H1 (cell line): ENCODE measurements around the gene RANBP2. TPM values are rescaled to one million over a fixed set of nuclear protein-coding genes. Genes with fewer than 3 reads are reported as not detected.

Source experiments
- CTCF ChIA-PET: fragments of 300-600 bp; sonication (Branson Sonifier 250); formaldehyde crosslinking; loops from one replicate; lab custom pipeline; 2021; ENCODE audit not compliant: partially characterized antibody; lab: Charles Lee
- POLR2A ChIA-PET: fragments of 300-600 bp; sonication (Branson Sonifier 250); formaldehyde crosslinking; loops from one replicate; lab custom pipeline; 2021; ENCODE audit warnings: inconsistent platforms; ENCODE audit not compliant: partially characterized antibody; lab: Charles Lee
- DNase-seq, 2 experiments: peaks; one replicate each; pipeline versions ENCODE4 v3.0.0 to v3.0.0-alpha.2; 2010 to 2022; ENCODE audit warnings: low spot score in 2 of 2, low read depth in 1 of 2, mixed read lengths in 1 of 2
- FAIRE-seq: peaks from 2 replicates; lab custom pipeline; 2011; peaks lifted over from hg19 to GRCh38; lab: Jason Lieb, UNC
- H2AFZ ChIP-seq: 2 replicates; pipeline ENCODE4 v1.8.1; 2012; ENCODE audit warnings: low read length, inconsistent platforms
- H2AK5ac ChIP-seq: 2 replicates; pipeline ENCODE4 v1.6.1; 2013; ENCODE audit warnings: low read depth, low read length
- H2BK120ac ChIP-seq: replicated peaks from 2 replicates; pipeline ENCODE3; 2013; ENCODE audit warnings: low read depth, low read length, inconsistent platforms
- H2BK12ac ChIP-seq: 2 replicates; pipeline ENCODE4 v1.6.1; 2013; ENCODE audit warnings: low read depth, low read length
- H2BK15ac ChIP-seq: 2 replicates; pipeline ENCODE4 v1.6.1; 2013; ENCODE audit warnings: low read length
- H2BK20ac ChIP-seq: 2 replicates; pipeline ENCODE4 v1.6.1; 2013; ENCODE audit warnings: low read length
- H2BK5ac ChIP-seq: 2 replicates; pipeline ENCODE4 v1.6.1; 2013; ENCODE audit warnings: low read depth, low read length
- H3K14ac ChIP-seq: 2 replicates; pipeline ENCODE4 v1.6.1; 2013; ENCODE audit warnings: inconsistent platforms; ENCODE audit not compliant: insufficient read length
- H3K18ac ChIP-seq: 2 replicates; pipeline ENCODE4 v1.6.1; 2013; ENCODE audit warnings: low read length; ENCODE audit errors: extremely low read depth
- H3K23ac ChIP-seq: 2 replicates; pipeline ENCODE4 v1.6.1; 2013; ENCODE audit warnings: inconsistent platforms; ENCODE audit not compliant: insufficient read length
- H3K23me2 ChIP-seq: 2 replicates; pipeline ENCODE4 v1.6.1; 2013; ENCODE audit warnings: low read depth, low read length
- H3K27ac ChIP-seq: 2 replicates; pipeline ENCODE4 v1.6.1; 2011; ENCODE audit warnings: low read depth, low read length, inconsistent platforms
- H3K27me3 ChIP-seq, 4 experiments: replicated peaks in 1 of 4; 1 replicate in 1 of 4; 2 replicates in 3 of 4; pipeline versions ENCODE4 v1.6.1 to v1.8.1; 2011 to 2013; ENCODE audit warnings: low read length in 3 of 4, mild to moderate bottlenecking in 3 of 4, inconsistent platforms in 2 of 4, mixed read lengths in 2 of 4, moderate library complexity in 1 of 4; ENCODE audit not compliant: control insufficient read depth in 3 of 4, insufficient read depth in 3 of 4; ENCODE audit errors: extremely low read depth in 1 of 4
- H3K36me3 ChIP-seq, 4 experiments: 2 replicates each; pipeline versions ENCODE4 v1.6.1 to v1.8.1; 2011 to 2013; ENCODE audit warnings: mild to moderate bottlenecking in 4 of 4, low read length in 3 of 4, moderate library complexity in 2 of 4, control low read depth in 1 of 4, inconsistent platforms in 1 of 4; ENCODE audit not compliant: insufficient read depth in 4 of 4, control insufficient read depth in 2 of 4
- H3K4ac ChIP-seq: replicated peaks from 2 replicates; pipeline ENCODE3; 2013; ENCODE audit warnings: low read length, low read depth, mixed read lengths, inconsistent platforms; ENCODE audit not compliant: insufficient read length
- H3K4me1 ChIP-seq, 4 experiments: replicated peaks in 1 of 4; 1 replicate in 1 of 4; 2 replicates in 3 of 4; pipeline versions ENCODE4 v1.6.1 to v1.8.1; 2011 to 2013; ENCODE audit warnings: low read length in 3 of 4, inconsistent platforms in 2 of 4, mixed read lengths in 1 of 4; ENCODE audit not compliant: insufficient read depth in 4 of 4, control insufficient read depth in 3 of 4
- H3K4me2 ChIP-seq, 2 experiments: 2 replicates each; pipeline versions ENCODE4 v1.6.1 to v1.8.1; 2011 to 2013; ENCODE audit warnings: low read depth in 2 of 2, low read length in 2 of 2, control low read depth in 1 of 2, inconsistent platforms in 1 of 2, mild to moderate bottlenecking in 1 of 2; ENCODE audit not compliant: insufficient read depth in 1 of 2
- H3K4me3 ChIP-seq, 4 experiments: fragments of 200-600, 300-600 bp in 1 of 4; sonication (generic), shearing (Covaris generic), sonication (Bioruptor Twin) in 1 of 4; 2 replicates each; pipeline versions ENCODE4 v1.5.1 to v1.8.1; 2011 to 2016; ENCODE audit warnings: low read length in 4 of 4, low read depth in 3 of 4, control low read depth in 2 of 4, inconsistent platforms in 2 of 4, mild to moderate bottlenecking in 2 of 4, mixed read lengths in 1 of 4, moderate library complexity in 1 of 4; ENCODE audit not compliant: insufficient read depth in 2 of 4; ENCODE audit errors: extremely low read depth in 1 of 4
- H3K56ac ChIP-seq: replicated peaks from 2 replicates; pipeline ENCODE3; 2013; ENCODE audit warnings: low read depth, mild to moderate bottlenecking, mixed read lengths, low read length, inconsistent platforms; ENCODE audit not compliant: insufficient read length
- H3K79me1 ChIP-seq: 2 replicates; pipeline ENCODE4 v1.6.1; 2013; ENCODE audit warnings: low read depth, low read length, control low read depth
- H3K79me2 ChIP-seq, 2 experiments: 2 replicates each; pipeline versions ENCODE4 v1.6.1 to v1.8.1; 2012 to 2013; ENCODE audit warnings: low read length in 2 of 2, mild to moderate bottlenecking in 2 of 2, inconsistent platforms in 1 of 2; ENCODE audit not compliant: insufficient read depth in 2 of 2, control insufficient read depth in 1 of 2
- H3K9ac ChIP-seq, 4 experiments: replicated peaks in 1 of 4; 1 replicate in 1 of 4; 2 replicates in 3 of 4; pipeline versions ENCODE4 v1.6.1 to v1.8.1; 2011 to 2013; ENCODE audit warnings: low read depth in 3 of 4, low read length in 3 of 4, control low read depth in 2 of 4, mild to moderate bottlenecking in 2 of 4, moderate library complexity in 2 of 4, inconsistent platforms in 1 of 4; ENCODE audit errors: extremely low read depth in 1 of 4
- H3K9me3 ChIP-seq, 2 experiments: 2 replicates each; pipeline versions ENCODE4 v1.6.1 to v1.8.1; 2012 to 2013; ENCODE audit warnings: mild to moderate bottlenecking in 2 of 2, moderate library complexity in 2 of 2, control low read depth in 1 of 2, inconsistent platforms in 1 of 2, low read depth in 1 of 2, low read length in 1 of 2, mixed read lengths in 1 of 2; ENCODE audit not compliant: insufficient read depth in 2 of 2
- H4K20me1 ChIP-seq, 2 experiments: replicated peaks in 1 of 2; 2 replicates each; pipeline versions ENCODE3 to v1.8.1; 2011 to 2013; ENCODE audit warnings: inconsistent platforms in 2 of 2, low read length in 2 of 2, mild to moderate bottlenecking in 1 of 2; ENCODE audit not compliant: insufficient read depth in 2 of 2, control insufficient read depth in 1 of 2
- H4K5ac ChIP-seq: 2 replicates; pipeline ENCODE4 v1.6.1; 2013; ENCODE audit warnings: low read length, low read depth, mixed read lengths, inconsistent platforms; ENCODE audit not compliant: insufficient read length
- H4K8ac ChIP-seq: 2 replicates; pipeline ENCODE4 v1.8.0; 2013; ENCODE audit warnings: mild to moderate bottlenecking, moderate library complexity, low read length, inconsistent platforms; ENCODE audit not compliant: insufficient read depth; ENCODE audit errors: extremely low read depth
- H4K91ac ChIP-seq: replicated peaks from 2 replicates; pipeline ENCODE3; 2013; ENCODE audit warnings: low read length, mixed read lengths, inconsistent platforms; ENCODE audit not compliant: insufficient read length
- CBX8 ChIP-seq: fragments of 300-800, 300-1000 bp; sonication (generic); IDR thresholded peaks from 2 replicates; pipeline ENCODE4 v1.7.1; 2016; ENCODE audit warnings: low read depth, low read length, borderline replicate concordance
- FOSL1 ChIP-seq: IDR thresholded peaks from 2 replicates; pipeline ENCODE4 v1.6.1; 2011; ENCODE audit warnings: mild to moderate bottlenecking, low read depth, low read length, moderate library complexity; ENCODE audit not compliant: insufficient read depth
- HDAC2 ChIP-seq, 2 experiments: fragments of 300-600 bp in 1 of 2; sonication (generic) in 1 of 2; IDR thresholded peaks; 2 replicates each; pipeline ENCODE4 v1.6.1; 2011 to 2012; ENCODE audit warnings: low read depth in 2 of 2, low read length in 2 of 2, mild to moderate bottlenecking in 2 of 2, moderate library complexity in 2 of 2, borderline replicate concordance in 1 of 2, inconsistent platforms in 1 of 2
- PHF8 ChIP-seq: fragments of 200-600 bp; sonication (generic); conservative IDR thresholded peaks from 2 replicates; pipeline ENCODE4 v1.7.1; 2012; ENCODE audit warnings: low read depth, mild to moderate bottlenecking, inconsistent platforms, low read length, moderate library complexity
- POU5F1 ChIP-seq: IDR thresholded peaks from 2 replicates; pipeline ENCODE4 v1.6.1; 2011; ENCODE audit warnings: low read depth, mild to moderate bottlenecking, low read length, moderate library complexity
- RAD21 ChIP-seq, 2 experiments: IDR thresholded peaks in 1 of 2; conservative IDR thresholded peaks in 1 of 2; 2 replicates each; pipeline ENCODE4 v1.6.1; 2011; ENCODE audit warnings: low read depth in 2 of 2, low read length in 2 of 2, improper control_type of control experiment in 1 of 2, inconsistent platforms in 1 of 2, mild to moderate bottlenecking in 1 of 2, moderate library complexity in 1 of 2
- RXRA ChIP-seq: IDR thresholded peaks from 2 replicates; pipeline ENCODE4 v1.6.1; 2011; ENCODE audit warnings: low read depth, mild to moderate bottlenecking, low read length, moderate library complexity; ENCODE audit not compliant: insufficient read depth
- SIN3A ChIP-seq, 2 experiments: IDR thresholded peaks in 1 of 2; conservative IDR thresholded peaks in 1 of 2; 2 replicates each; pipeline ENCODE4 v1.6.1; 2011 to 2012; ENCODE audit warnings: low read length in 2 of 2, improper control_type of control experiment in 1 of 2, low read depth in 1 of 2, mild to moderate bottlenecking in 1 of 2
- SIX5 ChIP-seq: IDR thresholded peaks from 2 replicates; pipeline ENCODE4 v1.6.1; 2011; ENCODE audit warnings: mild to moderate bottlenecking, low read depth, low read length
- SUZ12 ChIP-seq: fragments of 200-600 bp; sonication (generic); IDR thresholded peaks from 2 replicates; pipeline ENCODE4 v1.6.1; 2012; ENCODE audit warnings: mild to moderate bottlenecking, inconsistent platforms, low read length, moderate library complexity, mixed read lengths
- ZNF274 ChIP-seq: IDR thresholded peaks from 2 replicates; pipeline ENCODE4 v1.7.0; 2012; ENCODE audit warnings: low read length, borderline replicate concordance; ENCODE audit errors: extremely low read depth
- WGBS, 2 experiments: shearing (Covaris generic) in 1 of 2; methylation state at CpG; one replicate each; pipeline versions ENCODE4 v1.1.6 to v1.1.7; 2013 to 2015; ENCODE audit warnings: low lambda C conversion rate in 2 of 2, mixed read lengths in 2 of 2, inconsistent platforms in 1 of 2, low coverage in 1 of 2, missing lambda C conversion rate in 1 of 2; ENCODE audit not compliant: insufficient replicate concordance in 2 of 2, insufficient coverage in 1 of 2, insufficient read length in 1 of 2; ENCODE audit errors: extremely low coverage in 1 of 2, missing lambda C conversion rate in 1 of 2; 5-methylcytosine and 5-hydroxymethylcytosine counted together
- polyA plus RNA-seq, 7 experiments: library from polyadenylated mRNA; depleted of rRNA in 3 of 7; stranded (reverse) in 5 of 7; unstranded in 2 of 7; fragments of >200 nt in 5 of 7; fragments of 200-250 nt in 2 of 7; gene quantifications; 1 replicate in 5 of 7; 2 replicates in 1 of 7; 4 replicates in 1 of 7; pipeline versions ENCODE4 v1.2.1 to v1.2.3, GENCODE V29; 2011 to 2013; ENCODE audit warnings: missing spikeins in 2 of 7, mixed read lengths in 2 of 7
- total RNA-seq: library from RNA; stranded (reverse); fragmentation: NEBNext Ultra II Directional; extraction: Animal tissue kit (Norgen Biotek cat#: 25700); gene quantifications from 2 replicates; pipeline ENCODE4 v1.2.1, GENCODE V29; 2021
- TF ChIP-seq, protein P1 (sequence below): IDR thresholded peaks from 2 replicates; pipeline ENCODE4 v1.6.1; 2011; ENCODE audit warnings: low read depth, mild to moderate bottlenecking, low read length; ENCODE audit not compliant: insufficient read depth

The RANBP2 gene
- total and polyA plus RNA-seq, 2 of the 8 experiments (the other 6 are each of a cell fraction or from before 2014, with no cell fraction given) = 8.2 to 95.9 TPM

DNA sequence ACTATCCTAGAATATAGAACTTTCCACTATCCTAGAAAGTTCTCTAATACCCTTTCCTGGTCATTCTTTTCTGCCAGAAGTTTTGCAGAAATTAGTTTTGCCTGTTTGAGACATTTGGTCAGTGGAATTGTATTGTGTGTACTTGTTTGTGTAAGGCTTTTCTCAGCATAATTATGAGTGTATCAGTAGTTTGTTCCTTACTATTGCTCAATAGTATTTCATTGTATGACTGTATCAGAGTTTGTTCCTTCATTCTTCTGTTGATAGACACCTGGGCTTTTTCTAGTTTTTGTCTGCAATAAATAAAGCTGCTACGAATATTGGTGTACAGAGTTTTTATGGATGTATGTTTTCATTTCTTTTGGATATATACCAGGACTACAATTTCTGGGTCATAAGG lies 94.5 kb downstream of the RANBP2 start:
- peaks cover 0 to 55% (median 32%) of the 10 kb centered on the region in 4 experiments; a peak in 6 of 8 replicates for H3K36me3 ChIP-seq
- no peak for TF ChIP-seq SIX5
- TF ChIP-seq FOSL1 = no peak
- TF ChIP-seq POU5F1 = no peak
- no peak for TF ChIP-seq RXRA
- no peak for TF ChIP-seq ZNF274
- TF ChIP-seq, protein P1, sequence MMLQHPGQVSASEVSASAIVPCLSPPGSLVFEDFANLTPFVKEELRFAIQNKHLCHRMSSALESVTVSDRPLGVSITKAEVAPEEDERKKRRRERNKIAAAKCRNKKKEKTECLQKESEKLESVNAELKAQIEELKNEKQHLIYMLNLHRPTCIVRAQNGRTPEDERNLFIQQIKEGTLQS = no peak
- TF ChIP-seq SUZ12 = no peak
- TF ChIP-seq RAD21 (IDR thresholded peaks at IDR 0.05 in 1 of 2, conservative IDR thresholded peaks at IDR 0.05 in 1 of 2; ENCODE audit: low read depth in 2 of 2, low read length in 2 of 2) = no peak
- no peak for TF ChIP-seq PHF8
- TF ChIP-seq HDAC2 (IDR thresholded peaks at IDR 0.05; ENCODE audit: borderline replicate concordance in 1 of 2, low read depth in 2 of 2, low read length in 2 of 2) = no peak
- no peak for TF ChIP-seq SIN3A (conservative IDR thresholded peaks at IDR 0.05 in 1 of 2, IDR thresholded peaks at IDR 0.05 in 1 of 2; ENCODE audit: low read depth in 1 of 2, low read length in 2 of 2)
- no peak for TF ChIP-seq CBX8

More for the DNA sequence above, 94.5 kb downstream of the RANBP2 start:
- H3K23me2 ChIP-seq = no peaks in the 10 kb centered on the region; the same call in 1 of the 2 replicates
- H2BK120ac ChIP-seq = no peak overlapping the region
- H4K5ac ChIP-seq = no peak overlapping the region
- no peak overlapping the region for H2BK20ac ChIP-seq
- no peak overlapping the region for H3K18ac ChIP-seq
- no peaks in the 10 kb centered on the region for H3K27me3 ChIP-seq
- ChIA-PET CTCF (no interaction called here), POLR2A (no interaction called here)
- no peak overlapping the region for H3K4ac ChIP-seq
- no peak overlapping the region for H2BK5ac ChIP-seq
- no peak for DNase-seq
- no peaks in the 10 kb centered on the region for H3K4me1 ChIP-seq
- H3K23ac ChIP-seq = no peak overlapping the region
- H2AFZ ChIP-seq = no peak overlapping the region
- H4K91ac ChIP-seq = no peak overlapping the region
- WGBS, 2 experiments = 95% methylated on average over 1 of the region's 1 CpG; no CpG with 5 or more reads in 1 of the 2 experiments
- H3K56ac ChIP-seq = no peak overlapping the region
- H3K9me3 ChIP-seq = peaks cover 0 to 4% of the 10 kb centered on the region in 2 experiments; a peak in 1 of 4 replicates
- no peaks in the 10 kb centered on the region for H3K79me1 ChIP-seq
- no peak overlapping the region for H3K14ac ChIP-seq
- no peak overlapping the region for H3K27ac ChIP-seq
- H3K9ac ChIP-seq = no peak overlapping the region
- H2AK5ac ChIP-seq = no peak overlapping the region
- H2BK12ac ChIP-seq = no peak overlapping the region
- no peak overlapping the region for H2BK15ac ChIP-seq
- no peak overlapping the region for H3K4me3 ChIP-seq
- no peak overlapping the region for H4K8ac ChIP-seq
- FAIRE-seq = no peak
- no peak overlapping the region for H3K4me2 ChIP-seq
- no peaks in the 10 kb centered on the region for H4K20me1 ChIP-seq
- peaks cover 0 to 22% of the 10 kb centered on the region in 2 experiments; a peak in 2 of 4 replicates for H3K79me2 ChIP-seq
